HepG2 (cell line): ENCODE results near the gene PGPEP1. TPM values are rescaled to one million over a fixed set of nuclear protein-coding genes. Genes with fewer than 3 reads are reported as not detected.

Source experiments
- AHDC1 ChIP-seq: sonication (generic); formaldehyde crosslinking; IDR thresholded peaks from 2 replicates; pipeline ENCODE4 v1.5.1; 2020; ENCODE audit warnings: mild to moderate bottlenecking, missing genetic modification reagents, borderline replicate concordance
- ATF3 ChIP-seq: sonication (generic); formaldehyde crosslinking; IDR thresholded peaks from 2 replicates; pipeline ENCODE4 v1.4.0; 2020; ENCODE audit warnings: missing genetic modification reagents
- NR0B2 ChIP-seq: sonication (generic); formaldehyde crosslinking; IDR thresholded peaks from 2 replicates; pipeline ENCODE4 v1.4.0; 2020; ENCODE audit warnings: mild to moderate bottlenecking, missing genetic modification reagents
- NR2F6 ChIP-seq, 2 experiments: IDR thresholded peaks; 2 replicates each; pipeline ENCODE4 v1.6.1; 2016; ENCODE audit warnings: antibody characterized with exemption in 1 of 2, mild to moderate bottlenecking in 1 of 2
- PATZ1 ChIP-seq: sonication (generic); formaldehyde crosslinking; IDR thresholded peaks from 2 replicates; pipeline ENCODE4 v1.4.0; 2020; ENCODE audit warnings: missing genetic modification reagents
- RBAK ChIP-seq: sonication (generic); formaldehyde crosslinking; IDR thresholded peaks from 2 replicates; pipeline ENCODE4 v1.5.1; 2020; ENCODE audit warnings: mild to moderate bottlenecking, missing genetic modification reagents
- SIN3A ChIP-seq: IDR thresholded peaks from 2 replicates; pipeline ENCODE4 v1.6.1; 2011; ENCODE audit warnings: low read depth, mild to moderate bottlenecking, control low read depth, low read length, borderline replicate concordance
- SNAPC2 ChIP-seq: sonication (generic); formaldehyde crosslinking; IDR thresholded peaks from 2 replicates; pipeline ENCODE4 v1.8.1; 2022; ENCODE audit warnings: mild to moderate bottlenecking, missing genetic modification reagents
- TOE1 ChIP-seq: sonication (generic); formaldehyde crosslinking; IDR thresholded peaks from 2 replicates; pipeline ENCODE4 v1.4.0; 2020; ENCODE audit warnings: mild to moderate bottlenecking, missing genetic modification reagents
- YEATS4 ChIP-seq: sonication (generic); formaldehyde crosslinking; IDR thresholded peaks from 2 replicates; pipeline ENCODE4 v1.4.0; 2020; ENCODE audit warnings: missing genetic modification reagents, borderline replicate concordance
- ZBTB7A ChIP-seq: sonication (generic); formaldehyde crosslinking; IDR thresholded peaks from 2 replicates; pipeline ENCODE4 v1.8.0; 2022; ENCODE audit warnings: mild to moderate bottlenecking, missing genetic modification reagents
- ZNF101 ChIP-seq: sonication (generic); formaldehyde crosslinking; IDR thresholded peaks from 2 replicates; pipeline ENCODE4 v1.4.0; 2020; ENCODE audit warnings: mild to moderate bottlenecking, low read depth, missing genetic modification reagents, borderline replicate concordance
- ZNF296 ChIP-seq: sonication (generic); formaldehyde crosslinking; conservative IDR thresholded peaks from 2 replicates; pipeline ENCODE4 v1.5.0; 2020; ENCODE audit warnings: mild to moderate bottlenecking, missing genetic modification reagents
- ZNF383 ChIP-seq: sonication (generic); formaldehyde crosslinking; IDR thresholded peaks from 2 replicates; pipeline ENCODE4 v1.4.0; 2020; ENCODE audit warnings: missing genetic modification reagents, mild to moderate bottlenecking, borderline replicate concordance
- ZNF530 ChIP-seq: sonication (generic); formaldehyde crosslinking; IDR thresholded peaks from 2 replicates; pipeline ENCODE4 v1.5.0; 2020; ENCODE audit warnings: low read depth, mild to moderate bottlenecking, missing genetic modification reagents
- ZNF572 ChIP-seq: sonication (generic); formaldehyde crosslinking; IDR thresholded peaks from 2 replicates; pipeline ENCODE4 v1.5.1; 2020; ENCODE audit warnings: mild to moderate bottlenecking, missing genetic modification reagents
- ZNF614 ChIP-seq: IDR thresholded peaks from 2 replicates; pipeline ENCODE4 v1.6.1; 2018; ENCODE audit warnings: missing biosample characterization, missing genetic modification reagents, inconsistent platforms, borderline replicate concordance
- ZNF639 ChIP-seq: conservative IDR thresholded peaks from 2 replicates; pipeline ENCODE4 v1.6.1; 2018; ENCODE audit warnings: missing genetic modification reagents
- polyA plus RNA-seq, 8 experiments: library from polyadenylated mRNA; depleted of rRNA in 3 of 8; stranded (reverse) in 7 of 8; unstranded in 1 of 8; fragments of >200 nt; fragmentation: Illumina TruSeq in 4 of 8; extraction: Trizol in 4 of 8; gene quantifications; 2 replicates each; pipeline versions ENCODE4 v1.2.1 to v1.2.3, GENCODE V29; 2011 to 2016; ENCODE audit warnings: low read depth in 4 of 8, missing spikeins in 1 of 8, mixed read lengths in 1 of 8; ENCODE audit not compliant: insufficient read depth in 1 of 8
- total RNA-seq, 5 experiments: library from RNA; depleted of rRNA; stranded (reverse); fragments of >200 nt; fragmentation: Illumina TruSeq; extraction: Trizol; gene quantifications; 2 replicates each; pipeline ENCODE4 v1.2.3, GENCODE V29; 2016; ENCODE audit warnings: low read depth in 1 of 5

PGPEP1 gene
- total and polyA plus RNA-seq, 2 of the 13 experiments (the other 11 are each of a cell fraction or from before 2014, with no cell fraction given): 53.1 to 56.6 TPM

- TF ChIP-seq AHDC1 (CRISPR knock-in tag): no peak
- peak; percentile 76; the same call in 1 of the 2 replicates for TF ChIP-seq NR2F6 (IDR thresholded peaks at IDR 0.05)
- TF ChIP-seq NR2F6 (CRISPR knock-in tag; IDR thresholded peaks at IDR 0.05): peak; percentile 78
- TF ChIP-seq ZNF530 (CRISPR knock-in tag): no peak
- TF ChIP-seq ATF3 (CRISPR knock-in tag): no peak
- peak; percentile 37; the same call in 1 of the 2 replicates for TF ChIP-seq YEATS4 (CRISPR knock-in tag)
- no peak for TF ChIP-seq TOE1 (CRISPR knock-in tag)
- TF ChIP-seq PATZ1 (CRISPR knock-in tag): peak; percentile 77
- TF ChIP-seq ZNF383 (CRISPR knock-in tag): 0 out of 2 replicates have a peak, but pooled peaks have one; percentile 35
- TF ChIP-seq SNAPC2: no peak
- TF ChIP-seq NR0B2: no peak
- TF ChIP-seq ZNF296 (CRISPR knock-in tag): no peak
- peak; percentile 62; the same call in 1 of the 2 replicates for TF ChIP-seq ZNF639 (CRISPR knock-in tag)
- no peak for TF ChIP-seq SIN3A
- TF ChIP-seq ZBTB7A (CRISPR knock-in tag): no peak
- TF ChIP-seq RBAK (CRISPR knock-in tag): no peak
- TF ChIP-seq ZNF572 (CRISPR knock-in tag): peak; percentile 87; the same call in 1 of the 2 replicates
- 0 out of 2 replicates have a peak, but pooled peaks have one; percentile 55 for TF ChIP-seq ZNF101 (CRISPR knock-in tag)
- TF ChIP-seq ZNF614 (CRISPR knock-in tag): no peak
These were observed 48.6 kb upstream of the PGPEP1 start (continued) for GRCh38 chr19:18291590-18292461.
